ENCODE results near the gene NUS1. TPM values are rescaled to one million over a fixed set of nuclear protein-coding genes. Genes with fewer than 3 reads are reported as not detected.
A peak's percentile ranks its signal among the peaks of the same experiment; 100 is the strongest.

Gene NUS1
- total RNA-seq, 1 experiment from 2014 or later, result 56.9 TPM

DNA sequence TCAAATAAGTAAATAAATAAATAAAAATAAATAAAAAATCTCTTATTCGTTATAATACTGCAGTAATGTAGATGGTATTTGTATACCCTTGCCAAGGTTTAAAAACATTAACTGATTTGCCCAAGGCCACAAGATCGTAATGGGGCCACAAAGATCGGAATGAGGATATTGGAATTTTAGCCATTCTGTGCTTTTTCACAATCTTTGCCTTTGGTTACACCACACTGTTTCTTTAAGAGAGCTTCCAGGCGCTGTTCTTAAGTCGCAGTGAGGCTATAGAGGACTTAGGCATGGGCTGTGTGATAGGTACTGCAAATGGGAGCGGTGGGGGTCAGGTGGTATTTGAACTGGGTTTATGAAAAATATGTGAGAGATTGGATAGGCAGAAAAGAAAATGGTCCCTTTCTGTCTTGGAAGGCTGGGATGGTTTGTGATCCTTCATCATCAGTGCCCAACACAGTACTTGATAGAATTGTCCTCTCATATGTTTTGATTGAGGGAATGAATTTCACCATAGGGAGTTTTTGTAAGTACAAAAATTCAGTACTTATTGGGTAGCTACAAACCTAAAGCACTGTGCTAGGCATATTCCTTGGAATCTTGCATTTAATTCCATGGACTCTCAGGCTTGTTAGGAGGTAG, 1.4 kb downstream of the NUS1 start:
- peak overlapping the region; percentile 93 for H3K4me2 ChIP-seq (ENCODE audit: insufficient read depth, insufficient read length, low read length)
- H3K27ac ChIP-seq (ENCODE audit: insufficient read length, low read depth, low read length), result no peak overlapping the region
- no peak overlapping the region for H2BK5ac ChIP-seq (ENCODE audit: insufficient read length, low read length)
- H3K9me3 ChIP-seq (ENCODE audit: control insufficient read depth, low read depth, low read length), result no peaks in the 10 kb centered on the region
- no peak overlapping the region for H2BK15ac ChIP-seq (ENCODE audit: low read depth, low read length)
- no peak overlapping the region for H3K14ac ChIP-seq (ENCODE audit: insufficient read depth, low read length)
- no peak for TF ChIP-seq CTCF (conservative IDR thresholded peaks at IDR 0.05)
- H2BK120ac ChIP-seq (ENCODE audit: low read depth, low read length, poor library complexity, severe bottlenecking), result no peak overlapping the region
- no peak overlapping the region for H4K5ac ChIP-seq (ENCODE audit: insufficient read length, low read depth, low read length)
- H3K4me1 Mint-ChIP-seq, result peaks cover 27 to 31% of the 10 kb centered on the region in 2 experiments
- H2AK5ac ChIP-seq (ENCODE audit: insufficient read length, low read length), result no peak overlapping the region
- H3K79me1 ChIP-seq (ENCODE audit: insufficient read depth, low read depth, low read length, poor library complexity, severe bottlenecking), result no peaks in the 10 kb centered on the region
- peaks cover 3% of the 10 kb centered on the region for H3K23me2 ChIP-seq (ENCODE audit: insufficient read length, low read depth, low read length, poor library complexity, severe bottlenecking)
- peak overlapping the region; percentile 66 for H3K9ac ChIP-seq (ENCODE audit: extremely low read depth, insufficient read length, low read length)
- no peak overlapping the region; a peak in 2 of 7 replicates for H3K27ac Mint-ChIP-seq
- no peaks in the 10 kb centered on the region for H4K20me1 ChIP-seq (ENCODE audit: control insufficient read depth, insufficient read depth, insufficient read length)
- H3K79me2 ChIP-seq (ENCODE audit: insufficient read depth, low read length), result peaks cover 45% of the 10 kb centered on the region; the same call in 1 of the 2 replicates
- WGBS (ENCODE audit: extremely low coverage, insufficient read length, low lambda C conversion rate), result no CpG with 5 or more reads among the region's 6 CpGs
- H4K8ac ChIP-seq (replicated peaks; ENCODE audit: insufficient read length, low read depth, low read length), result no peak overlapping the region
- no peaks in the 10 kb centered on the region for H3K9me3 Mint-ChIP-seq
- no peak overlapping the region for H2BK20ac ChIP-seq (ENCODE audit: low read depth, low read length, poor library complexity, severe bottlenecking)
- no peak overlapping the region for H2AFZ ChIP-seq (ENCODE audit: low read length)
- no peak overlapping the region for H3K23ac ChIP-seq (ENCODE audit: insufficient read length, low read depth, low read length)
- no peak overlapping the region for H3K56ac ChIP-seq (ENCODE audit: insufficient read length, low read depth, low read length)
- H3K4me3 Mint-ChIP-seq, result peak overlapping the region; percentile 85 to 89
- peaks cover 1% of the 10 kb centered on the region; the same call in 1 of the 2 replicates for H3K27me3 Mint-ChIP-seq (ENCODE audit: low read depth)
- H2BK12ac ChIP-seq (ENCODE audit: insufficient read length, low read depth, low read length), result no peak overlapping the region
- no peak for DNase-seq
- no peak overlapping the region for H3K18ac ChIP-seq (ENCODE audit: insufficient read length, low read depth, low read length)
- peaks cover 4 to 6% (median 6%) of the 10 kb centered on the region in 3 experiments; a peak in 6 of 7 replicates for H3K36me3 Mint-ChIP-seq (ENCODE audit: insufficient read depth in 1 of 3, low read depth in 3 of 3)
- H3T11ph ChIP-seq (ENCODE audit: low read length), result no peak overlapping the region
- H4K91ac ChIP-seq (ENCODE audit: insufficient read length, low read depth, low read length), result no peak overlapping the region
- no peaks in the 10 kb centered on the region for H3K27me3 ChIP-seq (ENCODE audit: insufficient read depth, low read length)
- H3K4ac ChIP-seq (ENCODE audit: low read depth, low read length), result no peak overlapping the region
- H3K4me1 ChIP-seq (ENCODE audit: insufficient read depth, low read length), result no peaks in the 10 kb centered on the region; the same call in 1 of the 2 replicates

Data from H9 (cell line).